Mammary epithelial cell (primary cell): ENCODE results near the gene FOLR3.

ENCODE experiments used
- CTCF ChIP-seq, 2 donors: IDR thresholded peaks in 1 of 2; conservative IDR thresholded peaks in 1 of 2; 2 replicates each; pipeline ENCODE4 v1.5.1; 2011 to 2012; ENCODE audit warnings: inconsistent platforms in 2 of 2, low read length in 2 of 2, mild to moderate bottlenecking in 2 of 2, control low read depth in 1 of 2, low read depth in 1 of 2; ENCODE audit not compliant: insufficient read depth in 1 of 2; ENCODE audit errors: extremely low read depth in 1 of 2
- EZH2 ChIP-seq: IDR thresholded peaks from 2 replicates; pipeline ENCODE4 v1.6.1; 2012; ENCODE audit warnings: low read length, inconsistent platforms, borderline replicate concordance

- no peak for TF ChIP-seq EZH2
- no peak for TF ChIP-seq CTCF (conservative IDR thresholded peaks at IDR 0.05 in 1 of 2, IDR thresholded peaks at IDR 0.05 in 1 of 2; ENCODE audit: extremely low read depth in 1 of 2, insufficient read depth in 1 of 2, low read depth in 1 of 2, low read length in 2 of 2)
These were observed 52.7 kb downstream of the FOLR3 start for GRCh38 chr11:72188267-72188666.
